Measurements from ENCODE around the gene BCL11A.

BCL11A gene

DNA sequence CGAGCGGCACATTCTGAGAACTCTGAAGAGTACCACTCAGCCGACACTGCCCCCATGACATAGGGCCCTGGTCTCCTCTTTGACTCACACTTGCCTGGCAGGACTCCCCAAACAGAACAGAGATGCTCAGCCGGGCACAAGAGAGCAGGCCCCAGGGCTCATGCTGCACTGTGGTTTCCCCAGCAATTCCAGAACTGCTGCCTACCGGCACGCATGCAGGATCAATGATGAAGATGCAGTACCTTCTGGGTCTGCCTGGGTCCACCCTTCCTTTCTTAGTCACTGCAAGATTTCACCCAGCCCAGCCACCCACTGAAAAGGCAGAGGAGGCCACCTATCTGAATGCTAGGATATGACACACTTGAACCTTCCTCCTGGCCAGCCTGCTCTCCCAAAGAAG lies 49.4 kb downstream of the BCL11A start:
- H3K27ac ChIP-seq: no peak overlapping the region
- TF ChIP-seq ZFX (IDR thresholded peaks at IDR 0.05) (no peak), CTCF (conservative IDR thresholded peaks at IDR 0.05) (no peak)

DNA sequence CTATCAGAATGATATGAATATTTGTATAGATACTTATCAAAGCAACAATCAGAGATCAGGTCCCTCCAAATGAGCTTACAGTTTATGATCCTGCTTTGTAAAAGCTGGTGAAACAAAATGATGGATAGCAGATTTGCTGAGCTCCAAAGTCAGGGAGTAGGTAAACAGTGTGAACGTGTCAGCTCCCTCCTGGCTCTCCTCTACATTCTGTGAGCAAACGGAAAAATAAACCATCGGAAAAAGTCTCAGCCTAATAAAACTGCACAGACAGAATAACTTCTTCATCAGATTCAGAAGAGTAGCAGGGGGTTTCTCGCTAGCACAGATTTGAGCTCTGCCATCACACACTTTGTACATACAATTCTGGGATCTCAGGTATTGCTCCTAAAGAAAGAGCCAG lies 51.3 kb downstream of the BCL11A start:
- H3K27ac ChIP-seq: no peak overlapping the region
- TF ChIP-seq CTCF (conservative IDR thresholded peaks at IDR 0.05): no peak
- no peak for TF ChIP-seq ZFX (IDR thresholded peaks at IDR 0.05)

DNA sequence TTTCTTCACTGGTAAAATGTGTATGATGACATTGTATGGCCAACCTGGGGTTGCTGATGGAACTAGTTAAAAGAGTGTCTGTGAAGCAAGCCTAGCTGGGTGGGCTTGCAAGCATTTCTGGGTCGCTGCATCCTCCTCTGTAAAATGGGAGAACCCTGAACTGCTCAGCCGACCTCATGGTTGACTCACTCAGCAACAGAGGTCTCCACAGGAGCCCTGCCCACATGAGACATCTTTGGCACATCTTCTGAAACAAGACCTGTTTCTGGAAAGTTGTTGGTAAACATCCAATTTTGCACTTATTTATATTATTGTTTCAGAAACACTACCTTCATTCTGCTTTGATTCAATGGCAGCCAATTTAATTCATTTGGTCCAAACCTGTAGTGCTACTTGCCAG lies 52.6 kb downstream of the BCL11A start:
- no peak for TF ChIP-seq CTCF (conservative IDR thresholded peaks at IDR 0.05)
- TF ChIP-seq ZFX (IDR thresholded peaks at IDR 0.05): no peak
- no peak overlapping the region for H3K27ac ChIP-seq

- no peak overlapping the region for H3K27ac ChIP-seq
- no peak for TF ChIP-seq CTCF (conservative IDR thresholded peaks at IDR 0.05)
Observed at GRCh38 chr2:60499651-60500265, 53.7 kb downstream of the BCL11A start.

DNA sequence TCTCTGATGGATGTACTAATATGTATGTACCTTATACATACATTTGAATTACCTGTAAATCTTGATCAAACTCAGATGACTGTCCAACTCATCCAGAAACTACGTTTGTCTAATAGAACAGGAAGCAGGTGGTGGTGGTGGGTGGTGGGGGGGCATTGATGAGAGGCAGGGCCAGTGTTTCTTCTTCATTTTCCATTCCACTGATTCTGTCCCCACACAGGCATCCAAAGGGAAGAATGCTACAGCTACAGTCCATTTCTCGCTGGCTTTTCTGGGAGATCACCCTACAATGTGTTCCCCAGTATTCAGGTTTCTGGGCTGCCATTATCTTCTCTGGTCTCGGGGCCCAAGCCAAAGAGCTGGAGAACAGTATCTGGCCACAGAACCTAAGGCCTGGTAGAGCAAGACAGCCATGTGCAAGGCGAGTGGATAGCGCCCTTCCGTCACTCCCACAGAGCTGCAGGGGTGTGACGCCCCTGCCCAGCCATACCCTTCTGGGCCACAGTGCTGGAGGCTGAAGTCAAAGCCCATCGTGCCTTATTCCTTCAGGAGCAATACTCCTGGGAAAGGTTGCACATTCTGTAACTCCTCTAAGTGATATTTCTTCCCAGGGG lies 54.5 kb downstream of the BCL11A start:
- TF ChIP-seq CTCF (conservative IDR thresholded peaks at IDR 0.05) (no peak), ZFX (IDR thresholded peaks at IDR 0.05) (no peak)
- no peak overlapping the region for H3K27ac ChIP-seq

DNA sequence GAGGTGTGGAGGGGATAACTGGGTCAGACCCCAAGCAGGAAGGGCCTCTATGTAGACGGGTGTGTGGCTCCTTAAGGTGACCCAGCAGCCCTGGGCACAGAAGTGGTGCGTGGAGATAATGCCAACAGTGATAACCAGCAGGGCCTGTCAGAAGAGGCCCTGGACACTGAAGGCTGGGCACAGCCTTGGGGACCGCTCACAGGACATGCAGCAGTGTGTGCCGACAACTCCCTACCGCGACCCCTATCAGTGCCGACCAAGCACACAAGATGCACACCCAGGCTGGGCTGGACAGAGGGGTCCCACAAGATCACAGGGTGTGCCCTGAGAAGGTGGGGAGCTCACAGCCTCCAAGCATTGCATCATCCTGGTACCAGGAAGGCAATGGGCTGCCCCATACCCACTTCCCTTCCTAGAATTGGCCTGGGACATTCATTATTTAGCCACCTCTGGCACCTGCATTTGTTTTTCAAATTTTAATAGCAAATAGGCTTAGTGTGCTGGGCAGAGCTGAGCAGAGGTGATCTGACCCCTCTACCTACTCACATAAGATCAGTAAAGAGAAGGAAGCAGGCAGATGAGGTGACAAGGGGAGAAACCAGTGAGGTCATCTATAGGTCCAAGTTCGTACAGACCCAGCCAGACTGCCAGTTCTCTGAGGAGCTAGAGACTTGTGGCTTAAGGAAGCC lies 55.2 kb downstream of the BCL11A start:
- no peak overlapping the region for H3K27ac ChIP-seq
- no peak for TF ChIP-seq CTCF (conservative IDR thresholded peaks at IDR 0.05)
- TF ChIP-seq ZFX (IDR thresholded peaks at IDR 0.05): no peak

- TF ChIP-seq ZFX (IDR thresholded peaks at IDR 0.05) (no peak), CTCF (conservative IDR thresholded peaks at IDR 0.05) (no peak)
- no peak overlapping the region for H3K27ac ChIP-seq
Observed at GRCh38 chr2:60497500-60497899, 56.0 kb downstream of the BCL11A start.

Measured in C4-2B (cell line).